PC-9 (cell line): ENCODE results near the gene CLTRN. TPM values are rescaled to one million over a fixed set of nuclear protein-coding genes. Genes with fewer than 3 reads are reported as not detected.
A peak's percentile ranks its signal among the peaks of the same experiment; 100 is the strongest.
"Not testable (repeated sequence)": the region's sequence is repeated elsewhere in the genome, so short reads cannot be mapped to it uniquely, and the experiment has no call there.

ENCODE experiments used
- Bru-seq: library from RNA; stranded (reverse); fragments of 400-500 nt; gene quantifications from one replicate; lab custom pipeline; 2021; lab: Mats Ljungman, UMichigan
- BruChase-seq, 2 experiments: library from RNA; stranded (reverse); fragments of 400-500 nt; gene quantifications; one replicate each; lab custom pipeline; 2021; lab: Mats Ljungman, UMichigan
- BruUV-seq: library from RNA; stranded (reverse); fragments of 400-500 nt; replicated peaks from 2 replicates; lab custom pipeline; 2021; lab: Mats Ljungman, UMichigan
- CTCF ChIA-PET: fragments of 300-600 bp; sonication (Branson Sonifier 250); formaldehyde crosslinking; loops from one replicate; lab custom pipeline; 2022; ENCODE audit warnings: antibody characterized with exemption; lab: Charles Lee
- POLR2A ChIA-PET: fragments of 300-600 bp; sonication (Branson Sonifier 250); formaldehyde crosslinking; loops from one replicate; lab custom pipeline; 2022; ENCODE audit warnings: antibody characterized with exemption; ENCODE audit not compliant: unreplicated experiment; lab: Charles Lee
- DNase-seq, 2 experiments: peaks; one replicate each; pipeline versions ENCODE4 v3.0.0 to v3.0.0-alpha.2; 2015 to 2022; ENCODE audit warnings: mixed read lengths in 1 of 2
- H2AFZ ChIP-seq: fragments of 200-600 bp; sonication (generic); 2 replicates; pipeline ENCODE4 v1.8.1; 2017; ENCODE audit warnings: antibody characterized with exemption
- H3F3A ChIP-seq: fragments of 200-600 bp; sonication (generic); 2 replicates; pipeline ENCODE4 v1.8.1; 2017; ENCODE audit warnings: antibody characterized with exemption, mild to moderate bottlenecking, low read depth; ENCODE audit not compliant: insufficient read depth
- H3K27ac ChIP-seq: fragments of 200-600 bp; sonication (generic); 2 replicates; pipeline ENCODE4 v1.6.1; 2016; ENCODE audit warnings: mixed run types
- H3K27me3 ChIP-seq: fragments of 200-600 bp; sonication (generic); 2 replicates; pipeline ENCODE4 v1.6.1; 2016; ENCODE audit warnings: low read depth, mixed run types; ENCODE audit not compliant: insufficient read depth
- H3K36me3 ChIP-seq: fragments of 200-600 bp; sonication (generic); 2 replicates; pipeline ENCODE4 v1.6.1; 2016; ENCODE audit warnings: low read depth, mixed run types
- H3K4me1 ChIP-seq: fragments of 200-600 bp; sonication (generic); replicated peaks from 2 replicates; pipeline ENCODE4 v1.6.1; 2016; ENCODE audit warnings: mixed run types; ENCODE audit not compliant: insufficient read depth
- H3K4me2 ChIP-seq: fragments of 200-600 bp; sonication (generic); 2 replicates; pipeline ENCODE4 v1.6.1; 2017; ENCODE audit warnings: mixed run types
- H3K4me3 ChIP-seq: fragments of 200-600 bp; sonication (generic); 2 replicates; pipeline ENCODE4 v1.6.1; 2016; ENCODE audit warnings: mixed run types
- H3K79me2 ChIP-seq: fragments of 200-600 bp; sonication (generic); 2 replicates; pipeline ENCODE4 v1.6.1; 2017; ENCODE audit warnings: low read depth, mixed run types
- H3K9me2 ChIP-seq: fragments of 200-600 bp; sonication (generic); 2 replicates; pipeline ENCODE4 v1.8.1; 2017; ENCODE audit warnings: mild to moderate bottlenecking; ENCODE audit not compliant: insufficient read depth
- H3K9me3 ChIP-seq: fragments of 200-600 bp; sonication (generic); 2 replicates; pipeline ENCODE4 v1.8.1; 2016; ENCODE audit warnings: low read depth; ENCODE audit not compliant: insufficient read depth
- H4K20me1 ChIP-seq: fragments of 200-600 bp; sonication (generic); 2 replicates; pipeline ENCODE4 v1.8.1; 2017; ENCODE audit not compliant: insufficient read depth
- CTCF ChIP-seq: fragments of 200-600 bp; sonication (generic); conservative IDR thresholded peaks from 2 replicates; pipeline ENCODE4 v1.6.1; 2017; ENCODE audit warnings: mixed run types, antibody characterized with exemption, mild to moderate bottlenecking, moderate library complexity
- EZH2 ChIP-seq: fragments of 200-600 bp; sonication (generic); IDR thresholded peaks from 2 replicates; pipeline ENCODE4 v1.8.0; 2017; ENCODE audit warnings: antibody characterized with exemption, low read depth
- intact Hi-C: fragments of 100-400 bp; cut with micrococcal nuclease; formaldehyde crosslinking; loops from one replicate; pipeline ENCODE4 v1.10.0; 2022; ENCODE audit not compliant: unreplicated experiment
- long read RNA-seq: library from polyadenylated mRNA; stranded (forward); transcript quantifications from one replicate; pipeline ENCODE4 v2.0.0, GENCODE V29; 2022
- total RNA-seq: library from RNA; stranded (reverse); gene quantifications from 2 replicates; pipeline ENCODE4 v1.2.3, GENCODE V29; 2021

Gene CLTRN
- total RNA-seq (1.1 and 2.7 TPM in 2 replicates), Bru-seq, nascent RNA (percentile 43 among the genes with signal in this experiment), BruChase-seq, experiment 1, labeled RNA remaining after a 2-hour chase (percentile 60 among the genes with signal in this experiment), BruChase-seq, experiment 2, labeled RNA remaining after a 6-hour chase (percentile 86 among the genes with signal in this experiment)
- long read RNA-seq, partial matches to known transcripts, result 0 of 5 reads
- long read RNA-seq, other reads (novel, unspliced or antisense), result 1 of 5 reads

- Histone ChIP-seq H3K9me2 (no peaks in the 10 kb centered on the region), H3K4me1 (peaks cover 21% of the 10 kb centered on the region), H4K20me1 (no peaks in the 10 kb centered on the region), H3F3A (no peaks in the 10 kb centered on the region), H3K4me2 (peak within 1 kb of the TSS; percentile 40), H3K27ac (peak within 1 kb of the TSS; percentile 58), H3K27me3 (no peaks in the 10 kb centered on the region), H3K4me3 (no peak within 1 kb of the TSS), H3K79me2 (no peaks in the 10 kb centered on the region), H2AFZ (no peak within 1 kb of the TSS), H3K36me3 (no peaks in the 10 kb centered on the region), H3K9me3 (no peaks in the 10 kb centered on the region)
- BruUV-seq, result no TSS peak
- ChIA-PET POLR2A (no interaction called here), CTCF (no interaction called here)
- intact Hi-C loops, result no loop called here
- peak in 1 of 2 experiments; percentile 50 for DNase-seq
- TF ChIP-seq EZH2, result no peak
- TF ChIP-seq CTCF, result no peak
Measured at GRCh38 chrX:15664487-15665444, at the start of gene CLTRN. Gene CLTRN, minus strand, starts transcription at chrX:15664805. Its CDS starts 30 bp downstream, at chrX:15664775.

GRCh38 chrX:15704273-15704672, 39.7 kb upstream of the CLTRN start:
- POLR2A ChIA-PET, result not testable (repeated sequence)

GRCh38 chrX:15703809-15704208, 39.2 kb upstream of the CLTRN start:
- H3K9me2 ChIP-seq, H3K36me3 ChIP-seq, DNase-seq, H3K4me2 ChIP-seq, H3K27me3 ChIP-seq, POLR2A ChIA-PET, H3K79me2 ChIP-seq, CTCF ChIA-PET, H4K20me1 ChIP-seq, H3K4me1 ChIP-seq, H3F3A ChIP-seq, H2AFZ ChIP-seq, intact Hi-C loops, H3K27ac ChIP-seq, H3K9me3 ChIP-seq, BruUV-seq, H3K4me3 ChIP-seq: not testable (repeated sequence)

More at GRCh38 chrX:15704273-15704672, 39.7 kb upstream of the CLTRN start:
- H3K27ac ChIP-seq, BruUV-seq, H3K79me2 ChIP-seq, H4K20me1 ChIP-seq, H3K9me2 ChIP-seq, H3K27me3 ChIP-seq, DNase-seq, H3K4me3 ChIP-seq, H2AFZ ChIP-seq, intact Hi-C loops, H3K4me1 ChIP-seq, H3K36me3 ChIP-seq, H3K4me2 ChIP-seq, CTCF ChIA-PET, H3F3A ChIP-seq, H3K9me3 ChIP-seq: not testable (repeated sequence)
